OCI-LY7 (cell line): ENCODE results near the gene ENKUR.
"Not testable (repeated sequence)": the region's sequence is repeated elsewhere in the genome, so short reads cannot be mapped to it uniquely, and the experiment has no call there.

Experiments used
- CTCF ChIP-seq: fragments of 200-600 bp; sonication (generic); conservative IDR thresholded peaks from 2 replicates; pipeline ENCODE4 v1.5.1; 2014; ENCODE audit warnings: mild to moderate bottlenecking, antibody characterized with exemption, low read length, moderate library complexity, mixed read lengths
- EZH2phosphoT487 ChIP-seq: fragments of 200-600 bp; sonication (generic); IDR thresholded peaks from 2 replicates; pipeline ENCODE4 v1.6.1; 2018; ENCODE audit warnings: low read depth, borderline replicate concordance, mild to moderate bottlenecking, mixed run types, antibody characterized with exemption, low read length, moderate library complexity, mixed read lengths

GRCh38 chr10:25011591-25011990 lies 4.4 kb downstream of the ENKUR start:
- not testable (repeated sequence) for TF ChIP-seq CTCF, EZH2phosphoT487
